ENCODE data around the gene TNKS1BP1.
"Not testable (repeated sequence)": the region's sequence is repeated elsewhere in the genome, so short reads cannot be mapped to it uniquely, and the experiment has no call there.

Gene TNKS1BP1

DNA sequence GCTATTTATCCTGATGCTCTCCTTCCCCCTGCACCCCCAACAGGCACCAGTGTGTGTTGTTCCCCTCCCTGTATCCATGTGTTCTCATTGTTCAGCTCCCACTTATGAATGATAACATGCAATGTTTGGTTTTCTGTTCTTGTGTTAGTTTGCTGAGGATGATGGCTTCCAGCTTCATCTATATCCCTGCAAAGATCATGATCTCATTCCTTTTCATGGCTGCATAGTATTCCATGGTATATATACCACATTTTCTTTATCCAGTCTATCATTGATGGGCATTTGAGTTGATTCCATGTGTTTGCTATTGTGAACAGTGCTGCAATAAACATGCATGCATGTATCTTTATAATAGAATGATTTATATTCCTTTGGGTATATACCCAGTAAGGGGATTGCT, 36.7 kb upstream of the TNKS1BP1 start:
- H3K36me3 ChIP-seq (ENCODE audit: insufficient read depth, low read length); H3K4me2 ChIP-seq (ENCODE audit: low read length); H3K4me1 ChIP-seq (ENCODE audit: control insufficient read depth, insufficient read depth, low read length); H3K4me3 ChIP-seq (ENCODE audit: low read length); H3K9ac ChIP-seq (ENCODE audit: low read depth, low read length); H3K9me3 ChIP-seq (replicated peaks; ENCODE audit: low read length): not testable (repeated sequence)
- H3K27me3 ChIP-seq (ENCODE audit: control insufficient read depth, insufficient read depth, low read length) = peaks cover 63% of the 10 kb centered on the region

GRCh38 chr11:57360991-57361390, 36.2 kb upstream of the TNKS1BP1 start:
- Histone ChIP-seq H3K4me2 (ENCODE audit: low read length) (no peak overlapping the region), H3K9ac (ENCODE audit: low read depth, low read length) (no peak overlapping the region), H3K4me3 (ENCODE audit: low read length) (no peak overlapping the region), H3K27me3 (ENCODE audit: control insufficient read depth, insufficient read depth, low read length) (peaks cover 65% of the 10 kb centered on the region), H3K36me3 (ENCODE audit: insufficient read depth, low read length) (no peaks in the 10 kb centered on the region), H3K9me3 (replicated peaks; ENCODE audit: low read length) (no peaks in the 10 kb centered on the region), H3K4me1 (ENCODE audit: control insufficient read depth, insufficient read depth, low read length) (no peaks in the 10 kb centered on the region)

GRCh38 chr11:57359896-57360690, 35.3 kb upstream of the TNKS1BP1 start:
- Histone ChIP-seq H3K36me3 (ENCODE audit: insufficient read depth, low read length) (no peaks in the 10 kb centered on the region), H3K27me3 (ENCODE audit: control insufficient read depth, insufficient read depth, low read length) (peaks cover 58% of the 10 kb centered on the region), H3K9ac (ENCODE audit: low read depth, low read length) (no peak overlapping the region), H3K4me2 (ENCODE audit: low read length) (no peak overlapping the region), H3K4me3 (ENCODE audit: low read length) (no peak overlapping the region), H3K9me3 (replicated peaks; ENCODE audit: low read length) (no peaks in the 10 kb centered on the region), H3K4me1 (ENCODE audit: control insufficient read depth, insufficient read depth, low read length) (no peaks in the 10 kb centered on the region)

DNA sequence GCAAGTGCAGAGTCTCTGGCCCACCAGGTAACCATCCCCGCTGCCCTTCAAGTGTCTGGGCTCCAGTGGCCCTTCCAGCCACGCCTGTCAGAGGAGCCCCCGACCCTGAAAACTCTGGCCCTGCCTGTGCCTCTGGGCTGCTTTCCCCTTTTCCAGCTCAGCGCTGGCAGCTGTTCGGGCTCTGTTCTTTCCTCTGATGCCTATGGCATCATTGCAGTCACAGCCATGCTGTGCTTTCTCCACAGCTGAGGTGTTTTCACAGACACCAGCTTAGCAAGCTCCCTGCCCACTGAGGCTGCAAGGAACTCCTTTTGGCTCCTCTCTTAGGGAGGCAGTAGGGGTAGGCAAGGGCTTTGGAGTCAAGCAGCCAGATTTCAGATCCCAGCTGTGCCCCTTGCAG, 34.6 kb upstream of the TNKS1BP1 start:
- Histone ChIP-seq H3K4me1 (ENCODE audit: control insufficient read depth, insufficient read depth, low read length) (no peaks in the 10 kb centered on the region), H3K4me3 (ENCODE audit: low read length) (no peak overlapping the region), H3K27me3 (ENCODE audit: control insufficient read depth, insufficient read depth, low read length) (peaks cover 57% of the 10 kb centered on the region), H3K9ac (ENCODE audit: low read depth, low read length) (no peak overlapping the region), H3K4me2 (ENCODE audit: low read length) (no peak overlapping the region), H3K9me3 (replicated peaks; ENCODE audit: low read length) (no peaks in the 10 kb centered on the region), H3K36me3 (ENCODE audit: insufficient read depth, low read length) (no peaks in the 10 kb centered on the region)

DNA sequence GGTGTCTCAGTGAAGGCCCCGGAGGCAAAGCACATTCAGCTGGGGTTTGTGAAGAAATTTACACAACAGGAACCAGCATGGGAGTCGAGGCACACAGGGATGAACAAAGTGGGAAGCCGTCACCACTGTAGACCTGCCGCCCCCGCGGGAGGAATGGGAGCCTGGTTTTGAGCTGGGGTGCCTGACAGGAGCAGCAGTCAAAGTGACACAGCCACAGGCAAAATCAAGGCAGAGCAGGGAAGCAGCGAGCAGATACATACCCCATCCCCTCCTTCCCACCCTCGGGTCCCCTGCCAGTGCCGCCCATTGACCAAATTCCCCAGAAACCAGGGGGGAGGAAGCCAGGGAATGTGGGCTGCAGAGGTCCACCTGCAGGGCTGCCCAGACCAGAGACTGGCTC, 34.2 kb upstream of the TNKS1BP1 start:
- H3K9me3 ChIP-seq (replicated peaks; ENCODE audit: low read length) = no peaks in the 10 kb centered on the region
- H3K4me2 ChIP-seq (ENCODE audit: low read length) = no peak overlapping the region
- H3K4me1 ChIP-seq (ENCODE audit: control insufficient read depth, insufficient read depth, low read length) = no peaks in the 10 kb centered on the region
- H3K36me3 ChIP-seq (ENCODE audit: insufficient read depth, low read length) = no peaks in the 10 kb centered on the region
- H3K27me3 ChIP-seq (ENCODE audit: control insufficient read depth, insufficient read depth, low read length) = peaks cover 57% of the 10 kb centered on the region
- H3K9ac ChIP-seq (ENCODE audit: low read depth, low read length) = no peak overlapping the region
- no peak overlapping the region for H3K4me3 ChIP-seq (ENCODE audit: low read length)

GRCh38 chr11:57358543-57358961, 33.8 kb upstream of the TNKS1BP1 start:
- Histone ChIP-seq H3K4me2 (ENCODE audit: low read length) (no peak overlapping the region), H3K4me1 (ENCODE audit: control insufficient read depth, insufficient read depth, low read length) (no peaks in the 10 kb centered on the region), H3K4me3 (ENCODE audit: low read length) (no peak overlapping the region)

GRCh38 chr11:57357856-57358255, 33.1 kb upstream of the TNKS1BP1 start:
- H3K9ac ChIP-seq (ENCODE audit: low read depth, low read length) = no peak overlapping the region
- no peaks in the 10 kb centered on the region for H3K9me3 ChIP-seq (replicated peaks; ENCODE audit: low read length)
- H3K4me1 ChIP-seq (ENCODE audit: control insufficient read depth, insufficient read depth, low read length) = no peaks in the 10 kb centered on the region
- peaks cover 56% of the 10 kb centered on the region for H3K27me3 ChIP-seq (ENCODE audit: control insufficient read depth, insufficient read depth, low read length)
- H3K4me2 ChIP-seq (ENCODE audit: low read length) = no peak overlapping the region
- no peak overlapping the region for H3K4me3 ChIP-seq (ENCODE audit: low read length)
- H3K36me3 ChIP-seq (ENCODE audit: insufficient read depth, low read length) = no peaks in the 10 kb centered on the region

More at GRCh38 chr11:57358543-57358961, 33.8 kb upstream of the TNKS1BP1 start:
- H3K9ac ChIP-seq (ENCODE audit: low read depth, low read length) = no peak overlapping the region
- H3K27me3 ChIP-seq (ENCODE audit: control insufficient read depth, insufficient read depth, low read length) = peaks cover 56% of the 10 kb centered on the region
- H3K9me3 ChIP-seq (replicated peaks; ENCODE audit: low read length) = no peaks in the 10 kb centered on the region
- H3K36me3 ChIP-seq (ENCODE audit: insufficient read depth, low read length) = no peaks in the 10 kb centered on the region

GRCh38 chr11:57357310-57357709, 32.6 kb upstream of the TNKS1BP1 start:
- no peak overlapping the region for H3K9ac ChIP-seq (ENCODE audit: low read depth, low read length)
- H3K4me1 ChIP-seq (ENCODE audit: control insufficient read depth, insufficient read depth, low read length) = no peaks in the 10 kb centered on the region
- no peak overlapping the region for H3K4me2 ChIP-seq (ENCODE audit: low read length)
- H3K27me3 ChIP-seq (ENCODE audit: control insufficient read depth, insufficient read depth, low read length) = peaks cover 59% of the 10 kb centered on the region
- no peaks in the 10 kb centered on the region for H3K36me3 ChIP-seq (ENCODE audit: insufficient read depth, low read length)
- no peak overlapping the region for H3K4me3 ChIP-seq (ENCODE audit: low read length)
- no peaks in the 10 kb centered on the region for H3K9me3 ChIP-seq (replicated peaks; ENCODE audit: low read length)

DNA sequence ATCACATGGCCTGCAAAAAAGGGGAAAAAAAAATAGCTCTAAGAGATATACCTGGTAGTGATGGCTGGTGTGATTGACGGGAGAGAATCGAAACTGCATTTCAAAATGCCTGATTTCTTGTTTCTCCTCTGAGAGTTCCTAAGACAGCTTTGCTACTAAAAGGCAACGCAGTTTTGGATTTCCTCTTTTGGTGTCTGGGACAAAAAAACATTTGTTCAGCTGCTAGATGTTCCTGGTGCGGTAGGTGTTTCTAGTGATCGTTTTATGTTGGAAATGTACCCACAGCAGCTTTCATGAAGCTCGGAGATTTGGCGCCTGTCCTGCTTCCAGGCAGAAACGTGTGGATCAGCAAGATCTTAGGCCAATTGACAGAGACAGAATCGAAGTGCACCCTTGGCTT, 31.5 kb upstream of the TNKS1BP1 start:
- H3K9ac ChIP-seq (ENCODE audit: low read depth, low read length) = no peak overlapping the region
- no peaks in the 10 kb centered on the region for H3K9me3 ChIP-seq (replicated peaks; ENCODE audit: low read length)
- H3K4me1 ChIP-seq (ENCODE audit: control insufficient read depth, insufficient read depth, low read length) = no peaks in the 10 kb centered on the region
- no peaks in the 10 kb centered on the region for H3K36me3 ChIP-seq (ENCODE audit: insufficient read depth, low read length)
- peaks cover 55% of the 10 kb centered on the region for H3K27me3 ChIP-seq (ENCODE audit: control insufficient read depth, insufficient read depth, low read length)
- H3K4me2 ChIP-seq (ENCODE audit: low read length) = no peak overlapping the region
- H3K4me3 ChIP-seq (ENCODE audit: low read length) = no peak overlapping the region

GRCh38 chr11:57354699-57355098, 29.9 kb upstream of the TNKS1BP1 start:
- Histone ChIP-seq H3K9me3 (replicated peaks; ENCODE audit: low read length) (peaks cover 4% of the 10 kb centered on the region), H3K4me3 (ENCODE audit: low read length) (no peak overlapping the region), H3K9ac (ENCODE audit: low read depth, low read length) (no peak overlapping the region), H3K27me3 (ENCODE audit: control insufficient read depth, insufficient read depth, low read length) (peaks cover 46% of the 10 kb centered on the region), H3K4me2 (ENCODE audit: low read length) (no peak overlapping the region), H3K36me3 (ENCODE audit: insufficient read depth, low read length) (no peaks in the 10 kb centered on the region), H3K4me1 (ENCODE audit: control insufficient read depth, insufficient read depth, low read length) (peaks cover 3% of the 10 kb centered on the region)

DNA sequence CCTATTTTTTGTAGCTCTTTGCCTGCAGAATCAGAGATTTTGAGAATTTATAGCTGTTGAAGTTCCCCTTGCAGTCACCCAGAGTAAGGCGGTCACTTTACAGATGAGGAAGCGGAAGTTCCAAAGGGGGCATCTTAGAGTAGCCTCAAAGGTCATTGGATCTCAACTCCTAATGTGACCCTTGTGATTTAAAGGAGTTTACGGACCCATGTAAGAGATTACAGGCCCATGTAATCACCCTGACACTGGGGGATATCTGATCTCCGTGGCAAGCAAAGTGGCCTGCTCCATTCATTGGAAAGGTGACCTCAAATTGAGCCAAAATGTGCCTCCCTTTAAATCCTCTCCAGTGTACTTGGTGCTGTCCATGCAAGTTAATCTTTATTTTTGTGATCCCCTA, 29.1 kb upstream of the TNKS1BP1 start:
- H3K4me3 ChIP-seq (ENCODE audit: low read length) = no peak overlapping the region

GRCh38 chr11:57353446-57353845, 28.7 kb upstream of the TNKS1BP1 start:
- Histone ChIP-seq H3K4me1 (ENCODE audit: control insufficient read depth, insufficient read depth, low read length) (peaks cover 7% of the 10 kb centered on the region), H3K4me3 (ENCODE audit: low read length) (no peak overlapping the region), H3K4me2 (ENCODE audit: low read length) (no peak overlapping the region), H3K9me3 (replicated peaks; ENCODE audit: low read length) (peaks cover 4% of the 10 kb centered on the region), H3K36me3 (ENCODE audit: insufficient read depth, low read length) (no peaks in the 10 kb centered on the region), H3K27me3 (ENCODE audit: control insufficient read depth, insufficient read depth, low read length) (peaks cover 35% of the 10 kb centered on the region), H3K9ac (ENCODE audit: low read depth, low read length) (no peak overlapping the region)

More for the DNA sequence above, 29.1 kb upstream of the TNKS1BP1 start:
- Histone ChIP-seq H3K9ac (ENCODE audit: low read depth, low read length) (no peak overlapping the region), H3K4me1 (ENCODE audit: control insufficient read depth, insufficient read depth, low read length) (peaks cover 7% of the 10 kb centered on the region), H3K4me2 (ENCODE audit: low read length) (no peak overlapping the region), H3K9me3 (replicated peaks; ENCODE audit: low read length) (peaks cover 4% of the 10 kb centered on the region), H3K36me3 (ENCODE audit: insufficient read depth, low read length) (no peaks in the 10 kb centered on the region), H3K27me3 (ENCODE audit: control insufficient read depth, insufficient read depth, low read length) (peaks cover 37% of the 10 kb centered on the region)
